Stomach smooth muscle (tissue), 2 donors: Measurements from ENCODE around the gene IL4R.
A peak's percentile ranks its signal among the peaks of the same experiment; 100 is the strongest.
"Not testable (repeated sequence)": the region's sequence is repeated elsewhere in the genome, so short reads cannot be mapped to it uniquely, and the experiment has no call there.

Source experiments
- H3K27ac ChIP-seq: one replicate; pipeline ENCODE4 v1.7.0; 2013; ENCODE audit warnings: mild to moderate bottlenecking, low read length, inconsistent platforms
- H3K27me3 ChIP-seq, 2 donors: one replicate each; pipeline ENCODE4 v1.7.0; 2013; ENCODE audit warnings: low read length in 2 of 2; ENCODE audit not compliant: insufficient read depth in 2 of 2, control insufficient read depth in 1 of 2
- H3K36me3 ChIP-seq, 2 donors: one replicate each; pipeline ENCODE4 v1.7.0; 2013; ENCODE audit warnings: low read length in 2 of 2; ENCODE audit not compliant: control insufficient read depth in 2 of 2, insufficient read depth in 2 of 2
- H3K4me1 ChIP-seq: one replicate; pipeline ENCODE4 v1.7.0; 2013; ENCODE audit warnings: low read length; ENCODE audit not compliant: control insufficient read depth, insufficient read depth
- H3K4me3 ChIP-seq, 2 donors: one replicate each; pipeline ENCODE4 v1.7.0; 2013; ENCODE audit warnings: low read length in 2 of 2
- H3K9ac ChIP-seq, 2 donors: one replicate each; pipeline ENCODE4 v1.7.0; 2013; ENCODE audit warnings: low read length in 2 of 2, mild to moderate bottlenecking in 1 of 2
- H3K9me3 ChIP-seq, 2 donors: one replicate each; pipeline ENCODE4 v1.7.0; 2013; ENCODE audit warnings: low read length in 2 of 2; ENCODE audit not compliant: control insufficient read depth in 2 of 2
- donor health status: healthy.
- donor health status: Pancreatic carcinoma.

Gene IL4R

GRCh38 chr16:27398341-27398893 lies 84.6 kb downstream of the IL4R start:
- not testable (repeated sequence) for H3K4me3 ChIP-seq, H3K9ac ChIP-seq, H3K36me3 ChIP-seq, H3K9me3 ChIP-seq, H3K4me1 ChIP-seq, H3K27ac ChIP-seq
- peaks cover 7 to 13% of the 10 kb centered on the region in 2 donors for H3K27me3 ChIP-seq

- Histone ChIP-seq H3K9me3 (no peaks in the 10 kb centered on the region), H3K4me3 (no peak overlapping the region), H3K4me1 (peaks cover 9% of the 10 kb centered on the region), H3K27me3 (peaks cover 11 to 18% of the 10 kb centered on the region in 2 donors), H3K27ac (no peak overlapping the region), H3K9ac (no peak overlapping the region), H3K36me3 (no peaks in the 10 kb centered on the region)
Observed at GRCh38 chr16:27398894-27399853, 85.4 kb downstream of the IL4R start.

- Histone ChIP-seq H3K27ac (no peak overlapping the region), H3K36me3 (no peaks in the 10 kb centered on the region), H3K27me3 (peaks cover 11 to 18% of the 10 kb centered on the region in 2 donors), H3K9ac (no peak overlapping the region), H3K4me3 (no peak overlapping the region), H3K9me3 (no peaks in the 10 kb centered on the region), H3K4me1 (peaks cover 9% of the 10 kb centered on the region)
Observed at GRCh38 chr16:27399969-27400368, 86.2 kb downstream of the IL4R start.

DNA sequence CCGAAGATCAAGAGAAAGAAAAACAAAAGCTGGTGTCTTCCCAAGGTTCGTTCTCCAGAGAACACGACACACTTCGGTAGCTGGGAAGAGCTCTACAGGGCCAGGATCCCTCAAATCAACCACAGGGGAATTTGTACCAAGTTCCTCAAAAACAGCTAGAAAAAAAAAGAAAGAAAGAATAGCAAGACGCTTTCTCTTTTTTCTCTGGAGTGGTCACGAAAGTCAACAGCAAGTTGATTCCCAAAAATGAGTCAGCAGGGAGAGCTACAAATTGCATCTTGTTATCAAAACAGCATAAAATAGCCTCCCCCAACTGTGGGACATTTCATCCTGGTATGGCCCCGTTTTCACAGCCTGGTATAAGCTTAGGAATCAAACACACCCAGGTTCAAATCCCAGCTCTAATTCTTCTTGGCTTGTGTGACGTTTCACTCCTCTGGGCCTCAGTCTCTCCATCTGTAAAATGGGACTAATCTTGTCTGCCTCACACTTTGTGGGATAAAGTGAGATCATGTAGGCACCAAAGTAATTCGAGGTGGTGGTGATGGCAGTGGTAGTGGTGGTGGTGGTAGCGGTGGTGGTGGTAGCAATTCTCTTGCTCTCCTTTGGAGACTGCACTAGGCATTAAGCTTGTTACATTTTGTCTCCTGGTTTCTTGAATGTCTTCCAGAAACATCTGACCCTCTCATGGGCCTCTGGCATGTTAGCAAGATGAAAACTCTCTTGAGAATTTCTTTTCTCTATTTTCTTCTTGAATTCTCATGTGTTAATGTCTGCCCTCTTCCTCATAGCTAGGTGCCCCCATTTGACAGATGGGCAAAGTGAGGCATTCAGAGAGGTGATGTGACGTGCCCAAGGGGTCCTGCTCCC lies 87.2 kb downstream of the IL4R start:
- H3K9me3 ChIP-seq: no peaks in the 10 kb centered on the region
- H3K36me3 ChIP-seq: no peaks in the 10 kb centered on the region
- no peak overlapping the region for H3K4me3 ChIP-seq
- H3K9ac ChIP-seq: no peak overlapping the region
- peaks cover 9% of the 10 kb centered on the region for H3K4me1 ChIP-seq
- peaks cover 13 to 22% of the 10 kb centered on the region in 2 donors for H3K27me3 ChIP-seq
- H3K27ac ChIP-seq: no peak overlapping the region

DNA sequence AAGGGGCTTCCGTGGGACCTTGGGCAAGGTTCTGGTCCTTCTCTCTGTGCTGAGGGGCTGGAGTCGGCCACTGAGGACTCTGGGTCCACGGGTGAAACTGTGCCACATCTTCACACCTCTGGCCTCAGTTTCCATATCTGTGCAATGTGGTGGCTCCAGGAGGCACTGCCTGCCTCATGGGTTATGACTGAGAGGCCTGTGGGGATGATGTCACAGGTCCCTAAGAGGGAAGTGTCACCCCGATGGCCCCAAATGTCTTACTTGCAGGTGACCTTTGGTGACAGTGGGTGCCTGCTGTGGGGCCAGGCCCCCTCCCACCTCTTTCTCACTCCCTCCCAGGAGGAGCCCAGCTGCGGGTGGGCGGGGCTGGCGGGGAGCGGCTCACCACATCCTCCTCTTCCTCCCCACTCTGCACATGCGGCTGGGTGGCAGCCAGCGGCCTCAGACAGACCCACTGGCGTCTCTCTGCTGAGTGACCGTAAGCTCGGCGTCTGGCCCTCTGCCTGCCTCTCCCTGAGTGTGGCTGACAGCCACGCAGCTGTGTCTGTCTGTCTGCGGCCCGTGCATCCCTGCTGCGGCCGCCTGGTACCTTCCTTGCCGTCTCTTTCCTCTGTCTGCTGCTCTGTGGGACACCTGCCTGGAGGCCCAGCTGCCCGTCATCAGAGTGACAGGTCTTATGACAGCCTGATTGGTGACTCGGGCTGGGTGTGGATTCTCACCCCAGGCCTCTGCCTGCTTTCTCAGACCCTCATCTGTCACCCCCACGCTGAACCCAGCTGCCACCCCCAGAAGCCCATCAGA lies 88.2 kb downstream of the IL4R start, which contains the start of gene IL21R:
IL21R (plus strand) TSS at position 407 of the 801 bp plus-strand sequence. CDS start 27,898 bp downstream, outside the sequence.
- H3K27ac ChIP-seq: no peak within 1 kb of the TSS

GRCh38 chr16:27402569-27402963 lies 88.8 kb downstream of the IL4R start:
- H3K4me1 ChIP-seq: peaks cover 9% of the 10 kb centered on the region
- peaks cover 16 to 22% of the 10 kb centered on the region in 2 donors for H3K27me3 ChIP-seq

More for the DNA sequence above, 88.2 kb downstream of the IL4R start, which contains the start of gene IL21R:
- no peak within 1 kb of the TSS for H3K9ac ChIP-seq
- H3K4me1 ChIP-seq: peaks cover 9% of the 10 kb centered on the region
- H3K36me3 ChIP-seq: no peaks in the 10 kb centered on the region
- peak within 1 kb of the TSS in 1 of 2 donors; percentile 35 for H3K4me3 ChIP-seq
- H3K27me3 ChIP-seq: peaks cover 16 to 22% of the 10 kb centered on the region in 2 donors
- no peaks in the 10 kb centered on the region for H3K9me3 ChIP-seq

GRCh38 chr16:27402964-27403600 lies 89.3 kb downstream of the IL4R start:
- no peak overlapping the region for H3K27ac ChIP-seq
- no peaks in the 10 kb centered on the region for H3K9me3 ChIP-seq
- peaks cover 16 to 22% of the 10 kb centered on the region in 2 donors for H3K27me3 ChIP-seq
- no peak overlapping the region for H3K4me3 ChIP-seq
- no peaks in the 10 kb centered on the region for H3K36me3 ChIP-seq
- H3K9ac ChIP-seq: no peak overlapping the region
- peaks cover 9% of the 10 kb centered on the region for H3K4me1 ChIP-seq

More at GRCh38 chr16:27402569-27402963, 88.8 kb downstream of the IL4R start:
- H3K36me3 ChIP-seq: no peaks in the 10 kb centered on the region
- no peak overlapping the region for H3K9ac ChIP-seq
- no peak overlapping the region for H3K27ac ChIP-seq
- no peaks in the 10 kb centered on the region for H3K9me3 ChIP-seq
- peak overlapping the region in 1 of 2 donors; percentile 35 for H3K4me3 ChIP-seq

- H3K27me3 ChIP-seq: peaks cover 16 to 22% of the 10 kb centered on the region in 2 donors
Observed at GRCh38 chr16:27403601-27403992, 89.8 kb downstream of the IL4R start.

GRCh38 chr16:27404163-27404823 lies 90.5 kb downstream of the IL4R start:
- Histone ChIP-seq H3K4me3 (no peak overlapping the region), H3K4me1 (peaks cover 9% of the 10 kb centered on the region), H3K27me3 (peaks cover 16 to 22% of the 10 kb centered on the region in 2 donors), H3K27ac (no peak overlapping the region), H3K36me3 (no peaks in the 10 kb centered on the region), H3K9ac (no peak overlapping the region), H3K9me3 (peaks cover 0 to 6% of the 10 kb centered on the region in 2 donors)

More at GRCh38 chr16:27403601-27403992, 89.8 kb downstream of the IL4R start:
- peaks cover 0 to 3% of the 10 kb centered on the region in 2 donors for H3K9me3 ChIP-seq
- H3K27ac ChIP-seq: no peak overlapping the region
- H3K4me1 ChIP-seq: peaks cover 9% of the 10 kb centered on the region
- H3K9ac ChIP-seq: no peak overlapping the region
- no peak overlapping the region for H3K4me3 ChIP-seq
- no peaks in the 10 kb centered on the region for H3K36me3 ChIP-seq
